H9 (cell line): Measurements from ENCODE around the gene PDGFRB. TPM values are rescaled to one million over a fixed set of nuclear protein-coding genes. Genes with fewer than 3 reads are reported as not detected.

Experiments used
- DNase-seq: peaks from one replicate; pipeline ENCODE4 v3.0.0-alpha.2; 2017
- H2AFZ ChIP-seq: one replicate; pipeline ENCODE4 v1.6.1; 2013; ENCODE audit warnings: mild to moderate bottlenecking, low read length, control low read depth, moderate library complexity
- H2AK5ac ChIP-seq: 2 replicates; pipeline ENCODE4 v1.6.1; 2013; ENCODE audit warnings: low read length, control low read depth, mixed read lengths; ENCODE audit not compliant: insufficient read length
- H2BK120ac ChIP-seq: one replicate; pipeline ENCODE4 v1.6.1; 2013; ENCODE audit warnings: low read depth, mild to moderate bottlenecking, low read length, control low read depth, inconsistent platforms; ENCODE audit not compliant: poor library complexity, severe bottlenecking
- H2BK12ac ChIP-seq: 2 replicates; pipeline ENCODE4 v1.6.1; 2013; ENCODE audit warnings: low read length, control low read depth, mixed read lengths, low read depth; ENCODE audit not compliant: insufficient read length
- H2BK15ac ChIP-seq: 2 replicates; pipeline ENCODE4 v1.6.1; 2013; ENCODE audit warnings: low read depth, low read length, control low read depth
- H2BK20ac ChIP-seq: one replicate; pipeline ENCODE4 v1.6.1; 2013; ENCODE audit warnings: low read depth, mild to moderate bottlenecking, low read length, control low read depth, inconsistent platforms; ENCODE audit not compliant: poor library complexity, severe bottlenecking
- H2BK5ac ChIP-seq: 2 replicates; pipeline ENCODE4 v1.6.1; 2013; ENCODE audit warnings: low read length, control low read depth, mixed read lengths; ENCODE audit not compliant: insufficient read length
- H3K14ac ChIP-seq: 2 replicates; pipeline ENCODE4 v1.6.1; 2013; ENCODE audit warnings: low read length, control low read depth; ENCODE audit not compliant: insufficient read depth
- H3K18ac ChIP-seq: 2 replicates; pipeline ENCODE4 v1.6.1; 2013; ENCODE audit warnings: low read depth, mild to moderate bottlenecking, mixed read lengths, low read length, control low read depth; ENCODE audit not compliant: insufficient read length
- H3K23ac ChIP-seq: 2 replicates; pipeline ENCODE4 v1.6.1; 2013; ENCODE audit warnings: low read length, control low read depth, mixed read lengths, low read depth; ENCODE audit not compliant: insufficient read length
- H3K23me2 ChIP-seq: 2 replicates; pipeline ENCODE4 v1.6.1; 2013; ENCODE audit warnings: low read depth, mild to moderate bottlenecking, mixed read lengths, low read length, control low read depth; ENCODE audit not compliant: insufficient read length, poor library complexity, severe bottlenecking
- H3K27ac ChIP-seq: 2 replicates; pipeline ENCODE4 v1.5.1; 2013; ENCODE audit warnings: low read length, control low read depth, mixed read lengths, low read depth; ENCODE audit not compliant: insufficient read length
- H3K27me3 ChIP-seq: 2 replicates; pipeline ENCODE4 v1.6.1; 2013; ENCODE audit warnings: low read length, control low read depth, inconsistent platforms; ENCODE audit not compliant: insufficient read depth
- H3K4ac ChIP-seq: 2 replicates; pipeline ENCODE4 v1.6.1; 2013; ENCODE audit warnings: low read depth, mild to moderate bottlenecking, control low read depth, inconsistent platforms, low read length, moderate library complexity
- H3K4me1 ChIP-seq: 2 replicates; pipeline ENCODE4 v1.6.1; 2013; ENCODE audit warnings: low read length, control low read depth, inconsistent platforms; ENCODE audit not compliant: insufficient read depth
- H3K4me2 ChIP-seq: 2 replicates; pipeline ENCODE4 v1.6.1; 2013; ENCODE audit warnings: low read length, control low read depth, mixed read lengths; ENCODE audit not compliant: insufficient read length, insufficient read depth
- H3K56ac ChIP-seq: 2 replicates; pipeline ENCODE4 v1.6.1; 2013; ENCODE audit warnings: low read depth, mild to moderate bottlenecking, mixed read lengths, low read length, control low read depth; ENCODE audit not compliant: insufficient read length
- H3K79me1 ChIP-seq: 2 replicates; pipeline ENCODE4 v1.6.1; 2013; ENCODE audit warnings: low read depth, mild to moderate bottlenecking, moderate library complexity, low read length, control low read depth, inconsistent platforms; ENCODE audit not compliant: insufficient read depth, poor library complexity, severe bottlenecking
- H3K79me2 ChIP-seq: 2 replicates; pipeline ENCODE4 v1.6.1; 2013; ENCODE audit warnings: low read length, control low read depth, inconsistent platforms; ENCODE audit not compliant: insufficient read depth
- H3K9ac ChIP-seq: 2 replicates; pipeline ENCODE4 v1.6.1; 2013; ENCODE audit warnings: low read length, control low read depth, mixed read lengths; ENCODE audit not compliant: insufficient read length; ENCODE audit errors: extremely low read depth
- H3K9me3 ChIP-seq: one replicate; pipeline ENCODE4 v1.6.1; 2013; ENCODE audit warnings: low read depth, low read length, inconsistent platforms; ENCODE audit not compliant: control insufficient read depth
- H3T11ph ChIP-seq: one replicate; pipeline ENCODE4 v1.6.1; 2013; ENCODE audit warnings: mild to moderate bottlenecking, low read length, control low read depth, inconsistent platforms
- H4K20me1 ChIP-seq: one replicate; pipeline ENCODE4 v1.6.1; 2013; ENCODE audit not compliant: control insufficient read depth, insufficient read length, insufficient read depth
- H4K5ac ChIP-seq: 2 replicates; pipeline ENCODE4 v1.6.1; 2013; ENCODE audit warnings: low read depth, mild to moderate bottlenecking, mixed read lengths, low read length, control low read depth; ENCODE audit not compliant: insufficient read length
- H4K8ac ChIP-seq: replicated peaks from 2 replicates; pipeline ENCODE4 v1.6.1; 2013; ENCODE audit warnings: low read length, control low read depth, mixed read lengths, low read depth; ENCODE audit not compliant: insufficient read length
- H4K91ac ChIP-seq: 2 replicates; pipeline ENCODE4 v1.6.1; 2013; ENCODE audit warnings: low read depth, mild to moderate bottlenecking, moderate library complexity, mixed read lengths, low read length, control low read depth; ENCODE audit not compliant: insufficient read length
- H3K27ac Mint-ChIP-seq, 3 experiments: 2 replicates in 2 of 3; 3 replicates in 1 of 3; pipeline ENCODE4 v1.8.0; 2020 to 2021; ENCODE audit warnings: mixed read lengths in 3 of 3, mild to moderate bottlenecking in 1 of 3, moderate library complexity in 1 of 3
- H3K27me3 Mint-ChIP-seq: 2 replicates; pipeline ENCODE4 v1.8.0; 2021; ENCODE audit warnings: low read depth, mild to moderate bottlenecking, moderate library complexity, mixed read lengths
- H3K36me3 Mint-ChIP-seq, 3 experiments: 2 replicates in 2 of 3; 3 replicates in 1 of 3; pipeline ENCODE4 v1.8.0; 2020 to 2021; ENCODE audit warnings: low read depth in 3 of 3, mixed read lengths in 3 of 3; ENCODE audit not compliant: insufficient read depth in 1 of 3
- H3K4me1 Mint-ChIP-seq, 2 experiments: 2 replicates each; pipeline ENCODE4 v1.8.0; 2020; ENCODE audit warnings: mixed read lengths in 2 of 2
- H3K4me3 Mint-ChIP-seq, 2 experiments: 2 replicates in 1 of 2; 3 replicates in 1 of 2; pipeline ENCODE4 v1.8.0; 2020 to 2021; ENCODE audit warnings: mild to moderate bottlenecking in 2 of 2, mixed read lengths in 2 of 2, moderate library complexity in 1 of 2
- H3K9me3 Mint-ChIP-seq, 2 experiments: 2 replicates in 1 of 2; 3 replicates in 1 of 2; pipeline ENCODE4 v1.8.0; 2020; ENCODE audit warnings: mild to moderate bottlenecking in 2 of 2, mixed read lengths in 2 of 2, moderate library complexity in 1 of 2
- WGBS: extraction: QIAGEN DNeasy Blood & Tissue Kit; methylation state at CpG from one replicate; pipeline ENCODE4 v1.1.7; 2013; ENCODE audit warnings: missing lambda C conversion rate, low lambda C conversion rate, mixed read lengths; ENCODE audit not compliant: insufficient read length; ENCODE audit errors: extremely low coverage; 5-methylcytosine and 5-hydroxymethylcytosine counted together
- total RNA-seq: library from RNA; stranded (reverse); gene quantifications from 2 replicates; pipeline ENCODE4 v1.2.1, GENCODE V29; 2021
- TF ChIP-seq, protein P1 (sequence below): fragments of 200-600 bp; sonication (generic); conservative IDR thresholded peaks from 3 replicates; pipeline ENCODE4 v1.8.0; 2021; ENCODE audit warnings: antibody characterized with exemption, mild to moderate bottlenecking

The PDGFRB gene
- total RNA-seq, 1 experiment from 2014 or later, result 2.2 TPM

DNA sequence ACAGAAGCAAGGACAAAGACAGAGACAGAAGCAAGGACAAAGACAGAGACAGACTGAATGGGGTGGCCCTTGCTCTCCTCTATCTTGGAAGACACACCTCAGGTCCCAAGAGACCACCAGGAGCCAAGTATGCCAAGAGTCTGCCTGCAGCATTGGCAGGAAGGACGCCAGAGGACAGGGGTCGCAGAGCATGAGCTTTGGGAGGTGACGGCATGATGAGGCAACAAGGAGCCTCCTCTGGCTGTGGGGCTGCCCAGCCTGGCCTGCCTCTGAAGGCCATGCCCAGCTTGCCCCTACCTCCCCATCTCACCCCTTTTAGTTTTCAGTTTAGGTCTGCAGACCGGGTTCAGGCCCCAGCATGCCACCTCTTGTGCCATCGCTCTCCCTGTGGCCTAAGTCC lies 17.6 kb downstream of the PDGFRB start:
- Histone ChIP-seq H4K5ac (no peak overlapping the region), H3K18ac (no peak overlapping the region), H3K23ac (no peak overlapping the region), H2BK15ac (no peak overlapping the region), H3K23me2 (no peaks in the 10 kb centered on the region), H3K27ac (no peak overlapping the region), H3K4ac (no peak overlapping the region; the same call in 1 of the 2 replicates), H3T11ph (no peak overlapping the region), H2BK12ac (no peak overlapping the region), H3K79me2 (no peaks in the 10 kb centered on the region), H3K4me2 (no peak overlapping the region), H3K9me3 (no peaks in the 10 kb centered on the region), H3K79me1 (no peaks in the 10 kb centered on the region), H2BK5ac (no peak overlapping the region), H3K9ac (no peak overlapping the region), H2AK5ac (no peak overlapping the region), H4K91ac (no peak overlapping the region), H2BK20ac (no peak overlapping the region), H2BK120ac (no peak overlapping the region), H3K14ac (0 out of 2 replicates have a peak overlapping the region, but pooled peaks have one; percentile 45), H3K27me3 (no peaks in the 10 kb centered on the region), H4K20me1 (peaks cover 2% of the 10 kb centered on the region), H2AFZ (no peak overlapping the region), H4K8ac (no peak overlapping the region), H3K56ac (no peak overlapping the region), H3K4me1 (peaks cover 17% of the 10 kb centered on the region; the same call in 1 of the 2 replicates)
- H3K27ac Mint-ChIP-seq, result peak overlapping the region in 1 of 3 experiments; percentile 77; a peak in 2 of 7 replicates
- peaks cover 41 to 57% of the 10 kb centered on the region in 2 experiments for H3K4me1 Mint-ChIP-seq
- peaks cover 47% of the 10 kb centered on the region for H3K27me3 Mint-ChIP-seq
- TF ChIP-seq, protein P1, sequence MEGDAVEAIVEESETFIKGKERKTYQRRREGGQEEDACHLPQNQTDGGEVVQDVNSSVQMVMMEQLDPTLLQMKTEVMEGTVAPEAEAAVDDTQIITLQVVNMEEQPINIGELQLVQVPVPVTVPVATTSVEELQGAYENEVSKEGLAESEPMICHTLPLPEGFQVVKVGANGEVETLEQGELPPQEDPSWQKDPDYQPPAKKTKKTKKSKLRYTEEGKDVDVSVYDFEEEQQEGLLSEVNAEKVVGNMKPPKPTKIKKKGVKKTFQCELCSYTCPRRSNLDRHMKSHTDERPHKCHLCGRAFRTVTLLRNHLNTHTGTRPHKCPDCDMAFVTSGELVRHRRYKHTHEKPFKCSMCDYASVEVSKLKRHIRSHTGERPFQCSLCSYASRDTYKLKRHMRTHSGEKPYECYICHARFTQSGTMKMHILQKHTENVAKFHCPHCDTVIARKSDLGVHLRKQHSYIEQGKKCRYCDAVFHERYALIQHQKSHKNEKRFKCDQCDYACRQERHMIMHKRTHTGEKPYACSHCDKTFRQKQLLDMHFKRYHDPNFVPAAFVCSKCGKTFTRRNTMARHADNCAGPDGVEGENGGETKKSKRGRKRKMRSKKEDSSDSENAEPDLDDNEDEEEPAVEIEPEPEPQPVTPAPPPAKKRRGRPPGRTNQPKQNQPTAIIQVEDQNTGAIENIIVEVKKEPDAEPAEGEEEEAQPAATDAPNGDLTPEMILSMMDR, result no peak
- no peaks in the 10 kb centered on the region for H3K36me3 Mint-ChIP-seq
- peak overlapping the region in 1 of 2 experiments; percentile 66; a peak in 2 of 5 replicates for H3K4me3 Mint-ChIP-seq
- no peaks in the 10 kb centered on the region for H3K9me3 Mint-ChIP-seq
- DNase-seq, result no peak
- WGBS, result no CpG with 5 or more reads among the region's 5 CpGs
